Measurements from ENCODE around the gene RNF111.
"Not testable (repeated sequence)": the region's sequence is repeated elsewhere in the genome, so short reads cannot be mapped to it uniquely, and the experiment has no call there.

RNF111 gene
- 45.8 reads per million, percentile 66 among the genes with 10 or more reads in this experiment for total RNA-seq

DNA sequence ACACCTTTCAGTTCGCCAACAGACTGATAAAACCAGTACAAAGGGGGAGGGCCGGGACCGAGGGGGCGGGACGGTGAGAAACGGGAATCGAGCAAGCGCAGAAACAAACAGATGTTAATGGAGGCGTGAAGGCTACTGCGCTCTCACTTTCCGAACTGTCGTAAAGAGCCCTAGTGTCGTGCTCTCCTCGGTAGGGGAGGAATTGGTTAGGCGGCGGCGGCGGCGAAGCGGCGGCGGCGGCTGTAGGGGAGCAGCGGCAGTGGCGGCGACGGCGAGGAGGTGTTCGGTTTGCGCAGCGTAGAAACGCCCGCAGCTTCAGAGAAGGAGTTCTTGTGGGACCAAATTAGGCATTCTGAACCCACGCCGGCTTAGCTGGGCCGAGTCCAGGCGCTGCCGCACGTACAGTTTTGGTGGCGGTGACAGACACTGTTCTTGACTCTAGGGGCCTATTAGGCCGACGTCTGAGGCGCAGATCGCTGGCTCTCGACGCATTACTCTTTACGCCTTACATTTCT is at the start of gene RNF111:
RNF111 (plus strand) TSS at position 173 of the 515 bp plus-strand sequence. CDS start 43,160 bp downstream, outside the sequence.
- peak; percentile 84 for DNase-seq

DNA sequence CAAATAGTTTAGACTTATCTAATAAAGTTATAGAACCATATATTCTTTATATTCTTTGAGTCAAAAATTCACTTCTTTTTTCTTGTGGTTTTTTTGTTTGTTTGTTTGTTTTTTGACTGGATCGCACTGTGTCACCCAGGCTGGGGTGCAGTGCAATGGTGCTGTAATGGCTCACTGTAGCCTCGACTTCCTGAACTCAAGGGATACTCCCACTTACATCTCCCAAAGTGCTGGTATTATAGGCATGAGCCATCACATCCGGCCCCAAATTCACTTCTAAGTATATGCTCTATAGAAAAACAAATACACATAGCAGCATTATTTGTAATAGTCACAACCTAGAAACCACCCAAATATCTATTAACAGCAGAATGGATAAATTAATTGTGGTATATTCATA is 40.3 kb upstream of the RNF111 start:
- DNase-seq: no peak

DNA sequence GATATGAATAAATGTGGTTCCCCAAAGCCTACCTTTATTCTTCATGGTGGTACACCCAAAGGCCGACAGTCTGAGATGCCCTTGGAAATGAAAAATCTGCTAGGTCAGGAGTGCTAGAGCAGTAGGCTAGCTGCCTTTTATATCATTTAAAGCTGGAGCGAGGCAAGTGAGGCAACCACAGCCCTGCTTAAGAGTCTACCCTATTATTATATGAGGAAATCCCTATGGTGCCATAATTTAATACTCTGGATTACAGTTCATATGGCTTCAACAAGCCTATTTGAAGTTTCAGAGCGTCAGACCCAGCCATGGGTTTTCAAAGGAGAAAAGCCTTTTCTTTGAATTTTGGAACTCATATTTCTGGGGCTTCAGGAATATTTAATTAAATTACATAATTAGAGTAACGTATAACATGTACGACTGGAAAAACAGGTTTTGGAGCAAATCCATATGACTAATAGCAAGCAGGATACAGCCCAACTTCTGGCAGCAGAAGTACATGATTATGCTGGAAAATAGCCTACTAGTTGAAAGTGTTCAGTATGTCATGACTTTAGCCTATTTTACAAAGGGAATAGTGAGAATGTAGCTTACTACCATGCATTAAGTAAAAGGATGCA is 36.0 kb upstream of the RNF111 start:
- DNase-seq: no peak

DNA sequence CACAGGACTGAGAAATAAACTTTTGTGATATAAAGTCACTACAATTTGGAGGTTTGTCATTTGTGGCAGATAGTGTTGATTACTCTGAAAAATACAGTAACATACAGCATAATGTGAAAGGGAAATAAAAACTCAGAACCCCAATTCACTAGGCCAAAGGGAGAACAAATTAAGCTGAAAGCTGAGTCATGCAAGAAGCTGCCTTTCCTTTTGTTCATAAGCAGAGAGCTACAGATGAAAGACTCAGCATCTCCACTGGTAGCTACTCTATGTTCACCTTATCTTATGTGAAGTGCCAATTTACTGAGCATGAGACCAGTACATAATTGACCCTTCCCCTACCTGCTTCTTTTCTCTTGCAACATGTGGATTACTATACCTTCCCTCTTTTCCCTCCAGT is 34.7 kb upstream of the RNF111 start:
- DNase-seq: no peak

DNA sequence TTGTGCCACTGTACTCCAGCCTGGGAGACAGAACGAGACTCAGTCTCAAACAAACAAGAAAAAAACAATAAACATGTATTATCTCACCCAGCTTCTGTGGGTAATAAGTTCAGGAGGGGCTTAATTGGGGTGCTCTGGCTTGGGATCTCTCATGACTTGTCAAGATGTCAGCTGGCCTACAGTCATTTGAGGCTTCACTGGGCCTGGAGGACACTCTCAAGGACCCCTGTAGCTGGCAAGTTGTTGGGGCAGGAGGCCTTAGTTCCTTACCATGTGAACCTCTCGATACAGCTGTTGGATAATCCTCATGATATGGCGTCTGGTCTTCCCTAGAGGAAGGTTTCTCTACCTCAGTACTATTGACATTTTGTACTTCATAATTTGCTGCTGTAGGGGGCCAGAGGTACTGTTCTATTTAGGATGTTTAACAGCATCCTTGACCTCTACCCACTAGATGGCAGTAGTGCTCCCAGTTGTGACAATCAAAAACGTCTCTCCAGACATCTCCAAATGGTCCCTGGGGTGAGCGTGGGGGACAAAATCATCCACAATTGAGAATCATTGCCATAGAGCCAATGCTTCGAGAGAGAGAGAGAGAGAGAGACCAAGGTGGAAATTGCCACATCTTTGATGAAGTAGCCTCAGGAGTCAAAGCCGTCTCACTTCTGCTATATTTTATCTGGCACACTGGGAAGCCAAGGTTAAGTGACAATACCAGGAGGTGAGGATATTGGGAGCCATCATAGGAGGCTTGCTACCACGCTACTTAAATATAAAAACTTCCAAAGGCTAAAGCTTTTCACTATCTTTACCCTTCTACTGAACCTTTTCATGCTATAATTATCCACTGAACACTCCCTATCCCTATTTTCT is 30.1 kb upstream of the RNF111 start:
- peak; percentile 57 for DNase-seq

DNA sequence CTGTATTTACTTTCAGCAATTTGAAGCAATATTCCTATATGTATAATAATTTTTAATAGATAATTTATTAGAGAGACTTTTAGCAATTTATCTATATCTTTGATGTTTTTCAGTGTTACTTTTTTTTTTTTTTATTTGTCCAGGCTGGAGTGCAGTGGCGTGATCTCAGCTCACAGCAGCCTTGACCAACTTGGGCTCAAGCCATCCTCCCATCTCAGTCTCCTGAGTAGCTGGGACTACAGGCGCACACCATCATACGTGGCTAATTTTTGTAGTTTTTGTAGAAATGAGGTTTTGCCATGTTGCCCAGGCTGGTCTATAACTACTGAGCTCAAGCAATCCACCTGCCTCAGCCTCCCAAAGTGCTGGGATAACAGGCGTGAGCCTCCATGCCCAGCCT is 28.7 kb upstream of the RNF111 start:
- DNase-seq: no peak

DNA sequence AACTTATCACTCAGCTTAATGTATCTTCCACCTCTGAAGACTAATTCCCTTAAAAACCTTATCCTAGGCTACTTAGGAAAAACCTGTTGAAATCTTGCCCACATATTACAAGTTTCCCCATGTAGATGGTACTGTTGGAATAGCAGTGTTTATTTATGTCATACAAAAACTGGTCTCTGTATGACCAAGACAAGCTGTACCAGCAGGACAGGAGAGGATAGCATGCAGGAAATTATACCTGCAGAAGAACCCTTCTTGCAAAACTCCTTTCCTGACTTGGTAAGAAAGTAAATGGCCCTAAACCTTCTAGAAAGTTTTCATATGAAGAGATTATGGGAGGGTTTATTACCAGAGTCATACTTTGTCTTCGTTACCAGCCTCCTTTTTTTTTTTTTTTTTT is 25.3 kb upstream of the RNF111 start:
- DNase-seq: no peak

DNA sequence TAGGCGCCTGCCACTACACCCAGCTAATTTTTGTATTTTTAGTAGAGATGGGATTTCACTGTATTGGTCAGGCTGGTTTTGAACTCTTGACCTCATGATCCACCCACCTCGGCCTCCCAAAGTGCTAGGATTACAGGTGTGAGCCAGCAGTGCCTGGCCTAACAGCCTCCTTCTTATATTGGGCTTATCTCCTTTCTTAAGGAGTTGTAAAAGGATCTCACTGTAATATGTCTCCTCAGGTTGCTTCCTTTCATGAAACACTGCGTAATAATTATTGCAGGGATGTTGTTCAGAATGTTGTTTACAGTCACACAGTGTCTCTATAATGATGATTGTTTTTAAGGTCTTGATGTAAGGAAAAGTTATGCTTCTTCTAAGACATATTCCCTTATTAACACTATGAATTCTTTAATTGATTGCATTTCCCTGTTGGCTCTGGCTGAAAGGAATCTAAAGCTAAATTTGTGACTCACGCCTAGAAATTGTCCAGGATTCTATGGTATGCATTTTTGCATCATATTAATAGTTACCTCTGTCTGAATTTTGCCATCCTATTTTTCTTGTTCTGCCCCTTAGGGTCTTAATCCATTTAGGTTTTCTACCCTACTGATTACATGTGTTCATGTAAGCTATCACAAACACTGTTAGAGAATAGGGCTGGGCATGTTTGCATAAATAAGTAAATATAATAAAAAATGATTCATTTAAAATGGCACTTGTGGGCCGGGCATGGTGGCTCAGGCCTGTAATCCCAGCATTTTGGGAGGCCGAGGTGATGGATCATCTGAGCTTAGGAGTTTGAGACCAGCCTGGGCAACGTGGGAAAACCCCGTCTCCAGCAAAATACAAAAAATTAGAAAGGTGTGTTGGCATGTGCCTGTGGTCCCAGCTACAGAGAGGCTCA is 24.5 kb upstream of the RNF111 start:
- no peak for DNase-seq

DNA sequence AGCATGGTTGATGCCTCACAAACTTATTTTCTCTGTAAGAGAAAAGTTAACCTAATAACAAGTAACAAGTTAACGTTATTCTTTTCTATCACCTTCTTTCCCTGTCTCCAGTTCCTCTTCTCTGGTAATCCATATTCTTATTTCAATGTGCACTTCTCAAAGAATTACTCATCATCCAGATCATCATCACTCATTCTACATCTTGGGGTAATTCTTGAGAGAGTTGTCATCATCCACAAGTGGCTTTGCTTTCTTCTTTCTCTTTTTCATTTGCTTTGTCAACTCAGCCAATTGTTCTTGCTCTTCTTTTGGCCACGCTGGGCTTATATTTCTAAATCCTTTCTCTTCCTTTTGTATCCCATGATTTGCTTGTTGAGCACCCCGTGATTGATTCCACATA is 20.8 kb upstream of the RNF111 start:
- no peak for DNase-seq

DNA sequence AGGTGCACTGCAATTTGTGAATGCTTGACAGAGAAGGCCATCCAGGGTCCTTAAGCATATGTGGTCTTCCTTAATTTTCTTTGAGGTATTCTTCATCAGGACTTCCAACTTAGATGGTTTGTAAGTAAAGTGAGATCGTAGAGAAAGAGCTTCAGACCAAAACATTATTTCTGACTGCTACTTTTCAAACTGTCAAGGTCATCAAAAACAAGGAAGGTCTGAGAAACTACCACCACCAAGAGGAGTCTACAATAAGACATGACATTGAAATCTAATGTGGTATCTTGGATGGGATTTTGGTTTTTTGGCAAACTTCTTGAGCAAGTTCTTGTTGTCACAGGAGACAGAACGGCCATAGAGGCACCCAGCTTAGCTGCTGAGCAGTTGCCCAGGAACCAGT is 20.0 kb upstream of the RNF111 start:
- no peak for DNase-seq

DNA sequence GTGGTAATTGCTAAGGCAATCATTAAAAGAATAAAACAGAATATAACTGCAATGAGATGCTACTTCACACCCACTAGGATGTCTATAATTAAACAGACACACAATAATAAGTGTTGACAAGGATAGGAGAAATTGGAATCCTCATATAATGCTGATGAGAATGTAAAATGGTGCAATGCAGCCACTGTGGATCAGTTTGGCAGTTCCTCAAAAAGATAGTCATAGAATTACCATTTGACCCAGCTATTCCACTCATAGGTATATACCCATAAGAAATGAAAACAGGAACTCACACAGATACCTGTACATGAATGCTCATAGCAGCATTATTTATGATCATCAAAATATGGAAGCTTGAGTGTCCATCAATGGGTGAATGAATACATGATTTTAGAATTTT is 9.6 kb upstream of the RNF111 start:
- DNase-seq: no peak

DNA sequence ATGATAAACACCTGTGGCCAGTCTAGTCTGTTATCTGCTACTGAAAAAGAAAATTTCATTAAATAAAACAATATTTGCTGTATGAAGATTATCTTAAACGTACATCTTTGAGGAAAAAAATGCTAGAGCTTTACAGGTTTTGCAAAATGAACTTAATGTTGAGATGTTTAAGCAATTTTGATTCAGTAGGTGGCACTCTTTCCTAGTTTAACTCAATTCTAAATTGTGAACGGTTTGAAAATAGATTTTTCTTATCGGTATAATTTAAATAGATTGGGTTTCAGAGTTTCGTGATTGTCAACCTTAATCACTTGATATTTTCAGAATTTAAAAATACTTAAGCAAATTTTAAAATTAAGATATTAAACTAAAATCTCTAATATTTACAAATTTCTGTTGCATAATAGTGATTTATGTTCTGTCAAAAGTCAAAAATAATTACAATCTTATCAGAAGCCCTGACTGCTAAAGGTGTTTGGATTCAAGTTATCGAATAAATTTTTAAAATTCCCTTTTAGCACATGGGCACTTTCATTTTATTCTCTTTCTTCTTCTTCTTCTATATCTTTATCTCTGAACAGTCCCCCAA is 7.0 kb upstream of the RNF111 start:
- DNase-seq: no peak

DNA sequence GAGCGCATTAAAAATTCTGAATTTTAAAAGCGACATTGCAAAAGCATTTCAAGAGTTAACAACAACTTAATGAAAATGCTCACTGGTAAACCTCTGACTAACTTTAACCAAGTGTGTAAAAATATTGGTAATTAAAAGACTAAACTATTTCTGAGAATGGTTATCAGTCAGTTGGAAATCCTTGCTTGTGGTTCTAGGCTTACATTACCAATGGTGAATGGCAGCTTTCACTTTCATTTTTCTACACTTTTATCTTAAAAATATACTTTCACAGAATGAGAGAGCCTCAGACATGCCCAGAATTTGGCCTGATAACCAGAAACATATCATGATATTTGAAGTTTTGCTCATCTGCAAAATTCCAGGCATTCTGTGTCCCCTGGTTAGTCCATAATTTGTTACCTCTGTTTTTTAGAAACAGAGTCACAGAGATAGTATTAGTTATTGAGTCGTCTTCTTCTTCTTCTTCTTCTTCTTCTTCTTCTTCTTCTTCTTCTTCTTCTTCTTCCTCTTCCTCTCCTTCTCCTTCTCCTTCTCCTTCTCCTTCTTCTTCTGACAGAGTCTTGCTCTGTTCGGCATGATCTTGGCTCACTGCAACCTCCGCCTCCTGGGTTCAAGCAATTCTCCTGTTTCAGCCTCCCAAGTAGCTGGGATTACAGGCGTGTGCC is 5.5 kb upstream of the RNF111 start:
- DNase-seq: no peak

DNA sequence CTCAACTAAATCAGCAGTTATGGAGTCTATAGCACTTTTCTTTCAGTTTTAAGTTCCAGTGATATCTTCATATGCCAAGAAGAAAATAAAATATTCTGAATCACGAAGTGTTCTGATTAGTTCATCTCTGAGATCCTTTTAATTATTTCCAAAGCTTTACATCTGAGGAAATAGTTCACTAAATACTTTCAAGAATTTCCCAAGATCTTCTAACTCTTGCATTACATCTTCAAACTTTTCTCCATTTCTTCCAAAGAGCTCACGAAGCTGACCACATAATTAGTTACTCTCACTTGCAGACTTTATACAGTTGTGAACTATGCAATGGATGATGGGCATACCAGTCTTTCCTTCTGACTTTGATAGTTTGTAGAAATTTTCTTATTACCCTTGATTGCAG is 4.2 kb upstream of the RNF111 start:
- DNase-seq: no peak

DNA sequence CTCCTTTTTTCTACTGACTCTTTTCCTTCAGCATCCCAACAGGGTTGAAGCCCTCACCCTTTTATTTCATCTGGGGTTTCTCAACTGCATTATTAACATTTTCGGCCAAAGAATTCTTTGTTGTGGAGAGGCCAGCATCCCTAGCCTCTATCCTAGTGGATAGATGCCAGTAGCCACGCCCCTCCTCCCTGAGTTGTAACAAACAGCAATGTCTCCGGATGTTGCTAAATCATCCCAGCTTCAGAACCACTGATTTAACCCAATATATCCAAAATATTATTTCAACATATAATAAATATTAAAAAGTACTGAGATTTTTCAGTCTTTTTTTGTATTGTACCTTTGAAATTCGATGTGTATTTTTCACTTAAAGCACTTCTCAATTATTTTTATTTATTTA is 2.0 kb upstream of the RNF111 start:
- no peak for DNase-seq

DNA sequence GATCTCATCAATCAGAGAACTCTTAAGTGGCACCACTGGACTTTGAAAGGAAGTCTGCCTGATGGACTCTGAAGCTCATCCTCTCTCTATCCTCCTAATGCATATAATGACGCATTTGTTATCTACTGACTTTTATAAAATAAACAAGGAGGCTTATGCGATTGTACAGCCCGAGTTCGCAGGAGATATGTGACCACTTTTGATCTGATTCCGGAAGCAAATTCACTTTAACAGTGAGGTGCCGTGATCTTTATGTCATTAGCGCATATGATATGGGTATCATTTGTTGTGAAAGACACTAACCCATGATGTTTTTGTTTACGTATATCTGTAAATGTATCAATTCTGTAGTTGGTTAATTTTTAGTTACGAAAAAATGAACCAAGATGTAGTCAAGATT is 427 bp upstream of the RNF111 start:
- DNase-seq: no peak

DNA sequence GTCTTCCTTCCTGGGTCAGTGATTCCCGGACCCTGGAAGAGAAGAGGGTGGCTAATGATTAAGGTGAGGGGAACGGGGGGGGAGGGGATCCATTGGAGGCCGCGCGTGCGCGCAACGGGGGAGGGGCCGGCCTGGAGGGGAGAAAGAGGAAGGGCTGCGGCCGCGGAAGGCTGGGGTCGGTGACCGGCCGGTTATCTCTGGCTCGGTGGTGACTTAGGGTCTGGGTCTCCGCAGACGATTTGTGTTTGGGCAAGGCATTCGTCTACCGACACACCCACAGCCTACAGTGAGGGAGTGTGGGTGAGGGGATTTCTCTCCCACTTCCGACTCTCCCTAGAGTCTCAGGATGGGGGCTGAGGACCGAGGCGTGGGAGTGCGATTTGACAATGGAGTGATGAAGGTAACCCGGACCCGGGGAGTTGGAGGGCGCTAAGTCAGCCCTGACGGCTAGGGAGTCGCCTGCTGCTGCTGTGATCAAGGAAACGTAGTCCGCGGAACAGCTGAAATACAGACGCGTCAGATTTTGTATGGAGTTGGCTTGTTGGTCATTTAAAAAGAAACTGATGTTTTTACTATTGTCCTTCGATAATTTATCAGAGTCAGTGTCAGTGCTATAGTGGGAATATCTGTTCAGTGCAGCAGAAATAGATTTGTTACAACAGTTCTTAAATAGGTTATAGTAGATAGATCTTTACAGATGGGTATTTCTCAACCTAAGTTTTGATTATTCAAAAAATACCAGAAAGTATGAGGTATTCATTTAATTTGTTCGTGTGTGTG is 733 bp downstream of the RNF111 start:
- peak; percentile 47 for DNase-seq

DNA sequence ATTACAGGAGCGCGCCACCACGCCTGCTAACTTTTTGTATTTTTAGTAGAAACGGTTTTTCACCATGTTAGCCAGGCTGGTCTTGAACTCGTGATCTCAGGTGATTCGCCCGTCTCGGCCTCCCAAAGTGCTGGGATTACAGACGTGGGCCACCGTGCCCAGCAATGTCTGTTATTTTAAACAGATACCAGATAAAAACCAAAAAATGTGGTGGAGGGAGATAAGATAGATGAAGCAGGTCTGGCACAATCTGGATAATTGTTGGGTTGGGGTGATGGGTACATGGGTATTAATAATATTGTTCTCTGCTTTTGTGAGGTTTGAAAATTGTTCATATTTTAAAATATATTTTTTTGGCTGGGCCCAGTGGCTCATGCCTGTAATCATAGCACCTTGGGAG is 4.7 kb downstream of the RNF111 start:
- DNase-seq: no peak

DNA sequence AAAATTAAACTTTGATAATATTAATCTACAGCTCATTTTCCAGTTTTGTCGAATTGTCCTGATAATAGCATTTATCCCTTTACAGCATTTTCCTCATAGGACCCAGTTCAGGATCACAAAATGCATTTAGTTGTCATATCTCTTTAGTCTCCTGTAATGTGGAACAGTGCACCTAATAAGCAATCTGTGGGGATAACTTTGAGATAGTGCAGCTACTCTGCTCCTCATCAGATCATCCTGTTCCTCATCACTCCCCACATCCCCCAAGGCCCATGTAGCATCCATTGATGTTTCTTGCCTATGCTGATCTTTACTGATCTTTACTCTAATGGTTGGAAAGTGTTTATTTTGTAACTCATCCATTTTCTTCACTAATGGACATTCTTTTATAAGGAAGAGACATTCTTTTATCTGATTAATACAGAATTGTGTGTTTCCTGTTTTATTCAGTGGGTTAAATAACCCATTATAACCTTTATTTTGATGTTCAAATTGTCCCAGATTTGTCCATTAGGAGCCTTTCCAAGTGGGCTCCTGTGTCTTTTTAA is 7.5 kb downstream of the RNF111 start:
- DNase-seq: no peak

DNA sequence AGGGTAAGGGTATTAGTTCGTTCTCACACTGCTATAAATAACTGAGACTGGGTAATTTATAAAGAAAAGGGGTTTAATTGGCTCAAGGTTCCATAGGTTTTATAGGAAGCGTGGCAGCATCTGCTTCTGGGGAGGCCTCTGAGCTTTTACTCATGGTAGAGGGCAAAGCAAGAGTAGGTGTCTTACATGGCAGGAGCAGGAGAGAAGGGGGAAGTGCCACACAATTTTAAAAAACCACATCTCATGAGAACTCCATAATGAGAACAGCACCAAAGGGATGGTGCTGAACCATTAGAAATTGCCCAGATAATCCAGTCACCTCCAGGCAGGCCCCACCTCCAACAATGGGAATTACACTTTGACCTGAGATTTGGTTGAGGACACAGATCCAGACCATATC is 12.2 kb downstream of the RNF111 start:
- DNase-seq: no peak

DNA sequence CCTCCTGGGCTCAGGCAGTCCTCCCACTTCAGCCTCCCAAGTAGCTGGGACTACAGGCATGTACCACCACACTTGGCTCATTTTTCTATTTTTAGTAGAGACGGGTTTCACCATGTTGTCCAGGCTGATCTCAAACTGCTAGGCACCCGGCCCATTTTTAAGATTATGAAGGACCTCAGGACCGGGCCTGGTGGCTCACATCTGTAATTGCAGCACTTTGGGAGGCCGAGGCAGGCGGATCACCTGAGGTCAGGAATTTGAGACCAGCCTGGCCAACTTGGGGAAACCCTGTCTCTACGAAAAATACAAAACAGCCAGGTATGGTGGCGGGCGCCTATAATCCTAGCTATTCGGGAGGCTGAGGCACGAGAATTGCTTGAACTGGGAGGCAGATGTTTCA is 12.8 kb downstream of the RNF111 start:
- DNase-seq: not testable (repeated sequence)

Data from effector CD4-positive, alpha-beta T cell (primary cell).